Psoas muscle (tissue), 8 donors: ENCODE measurements around the gene SLC23A2. TPM values are rescaled to one million over a fixed set of nuclear protein-coding genes. Genes with fewer than 3 reads are reported as not detected.

ENCODE experiments used
- ATAC-seq, 4 donors: fragments of 200-7000 bp; cut with Tn5 transposase; one replicate each; pipeline ENCODE4 v1.9.1; 2020; ENCODE audit warnings: moderate library complexity in 3 of 4, mild to moderate bottlenecking in 2 of 4
- DNase-seq, 2 donors: peaks; one replicate each; pipeline ENCODE4 v3.0.0-alpha.2; 2020
- H3K27ac ChIP-seq: fragments of 200-600 bp; one replicate; pipeline ENCODE4 v1.8.0; 2022
- H3K27me3 ChIP-seq, 3 donors: fragments of 200-600 bp in 1 of 3; one replicate each; pipeline versions ENCODE4 v1.6.1 to v1.8.0; 2013 to 2022; ENCODE audit warnings: low read length in 2 of 3, mild to moderate bottlenecking in 2 of 3, moderate library complexity in 1 of 3; ENCODE audit not compliant: insufficient read depth in 3 of 3
- H3K36me3 ChIP-seq, 2 donors: fragments of 200-600 bp in 1 of 2; one replicate each; pipeline versions ENCODE4 v1.6.1 to v1.8.0; 2013 to 2022; ENCODE audit warnings: low read depth in 1 of 2, mild to moderate bottlenecking in 1 of 2, moderate library complexity in 1 of 2; ENCODE audit not compliant: insufficient read depth in 1 of 2
- H3K4me1 ChIP-seq: fragments of 200-600 bp; one replicate; pipeline ENCODE4 v1.8.0; 2022
- H3K4me3 ChIP-seq: fragments of 200-600 bp; one replicate; pipeline ENCODE4 v1.8.0; 2022; ENCODE audit warnings: mild to moderate bottlenecking
- H3K9me3 ChIP-seq: fragments of 200-600 bp; one replicate; pipeline ENCODE4 v1.8.0; 2022
- CTCF ChIP-seq: fragments of 200-600 bp; IDR thresholded peaks from one replicate; pipeline ENCODE4 v1.8.0; 2022; ENCODE audit warnings: antibody characterized with exemption
- WGBS, 3 donors: extraction: QIAGEN DNeasy Blood & Tissue Kit; methylation state at CpG; one replicate each; pipeline versions ENCODE4 v1.1.6 to v1.1.7; 2013; 5-methylcytosine and 5-hydroxymethylcytosine counted together
- intact Hi-C, 2 donors: fragments of 100-400 bp; cut with DNase I; formaldehyde crosslinking; loops; one replicate each; pipeline versions ENCODE4 v1.11.0 to v1.14.2; 2022
- polyA plus RNA-seq, 3 donors: library from polyadenylated mRNA; stranded (reverse); fragments of 200-250 nt; gene quantifications; one replicate each; pipeline ENCODE4 v1.2.3, GENCODE V29; 2013
- total RNA-seq, 4 donors: library from RNA; stranded (reverse); fragmentation: NEBNext Ultra II Directional in 2 of 4; extraction: Animal tissue kit (Norgen Biotek cat#: 25700) in 2 of 4; gene quantifications; one replicate each; pipeline versions ENCODE4 v1.2.1 to v1.2.4, GENCODE V29; 2021 to 2023
- donor health status: healthy with polysubstance abuse.
- donor health status: DM: no; HTN: no; CAD: no; lungs with moderate emphysema.
- donor health status: Bipolar disorder and iron deficiency.
- donor health status: healthy.
- donor health status: DM: yes; HTN: yes; CAD: no.
- donor health status: DM: no; HTN: no; CAD: no.
- donor health status: DM: no; HTN: no; CAD: no.
- donor health status: DM: yes; HTN: yes; CAD: no.

Gene SLC23A2
- total and polyA plus RNA-seq, 7 donors: 0.87 to 4.9 (median 3.4) TPM

DNA sequence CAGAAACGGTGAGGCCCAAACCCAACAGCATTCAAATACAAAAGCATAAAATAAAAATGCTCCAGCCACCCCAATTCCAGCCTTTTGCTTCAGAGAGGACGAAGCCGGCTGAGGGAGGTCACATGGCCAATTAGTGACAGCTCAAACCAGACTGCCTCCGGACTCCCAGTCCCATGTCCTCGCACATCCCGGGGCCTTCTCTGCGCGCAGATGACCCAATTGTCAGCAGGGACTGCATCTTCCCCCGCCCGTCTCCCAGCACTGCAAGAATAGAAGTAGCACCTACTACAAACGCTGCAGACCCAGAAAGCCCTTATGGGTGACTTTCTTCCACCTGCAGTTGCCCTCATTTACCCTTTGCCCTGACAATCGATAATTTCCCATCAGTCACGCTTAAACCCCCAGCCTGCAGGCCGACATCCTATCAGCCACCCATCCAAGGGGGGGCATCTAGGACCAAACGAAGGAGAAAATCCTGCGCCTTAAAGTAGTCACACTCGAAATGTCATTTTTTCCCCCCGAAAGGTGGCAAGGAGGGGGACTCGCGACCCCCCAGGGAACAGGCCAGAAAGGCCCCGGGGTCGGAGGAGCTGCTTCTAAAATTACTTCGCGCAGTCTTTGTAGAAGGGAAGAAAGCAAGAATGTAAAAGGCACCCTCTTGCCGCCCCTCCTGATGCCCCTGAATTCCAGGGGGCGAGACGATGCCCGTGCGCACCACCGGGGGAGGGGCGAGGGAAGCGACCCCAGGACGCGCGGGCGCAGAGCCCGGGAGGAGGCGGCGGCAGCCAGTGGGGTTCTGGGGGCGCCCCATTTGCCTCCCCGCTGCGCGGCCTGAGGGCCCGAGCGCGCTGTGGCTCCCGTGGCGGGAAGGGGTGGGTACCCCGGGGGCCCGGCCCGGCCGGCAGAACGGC lies 792 bp downstream of the SLC23A2 start:
- ATAC-seq: peak; percentile 53 to 74 (median 62)
- no peaks in the 10 kb centered on the region for H3K36me3 ChIP-seq
- peak; percentile 50 to 61 for DNase-seq
- H3K27ac ChIP-seq: no peak overlapping the region
- intact Hi-C loops: no loop called here
- peaks cover 5% of the 10 kb centered on the region for H3K4me1 ChIP-seq
- 4 to 13% (median 7%) methylated on average over 29 to 53 of the region's 53 CpGs for WGBS, 3 donors
- H3K4me3 ChIP-seq: peak overlapping the region; percentile 90
- no peaks in the 10 kb centered on the region for H3K9me3 ChIP-seq
- no peaks in the 10 kb centered on the region for H3K27me3 ChIP-seq
- TF ChIP-seq CTCF: no peak

GRCh38 chr20:4999788-5000187 lies 1.5 kb downstream of the SLC23A2 start:
- peak overlapping the region; percentile 90 for H3K4me3 ChIP-seq
- intact Hi-C loops: no loop called here
- WGBS, 3 donors: 67 to 83% (median 76%) methylated on average over 1 of the region's 1 CpG

DNA sequence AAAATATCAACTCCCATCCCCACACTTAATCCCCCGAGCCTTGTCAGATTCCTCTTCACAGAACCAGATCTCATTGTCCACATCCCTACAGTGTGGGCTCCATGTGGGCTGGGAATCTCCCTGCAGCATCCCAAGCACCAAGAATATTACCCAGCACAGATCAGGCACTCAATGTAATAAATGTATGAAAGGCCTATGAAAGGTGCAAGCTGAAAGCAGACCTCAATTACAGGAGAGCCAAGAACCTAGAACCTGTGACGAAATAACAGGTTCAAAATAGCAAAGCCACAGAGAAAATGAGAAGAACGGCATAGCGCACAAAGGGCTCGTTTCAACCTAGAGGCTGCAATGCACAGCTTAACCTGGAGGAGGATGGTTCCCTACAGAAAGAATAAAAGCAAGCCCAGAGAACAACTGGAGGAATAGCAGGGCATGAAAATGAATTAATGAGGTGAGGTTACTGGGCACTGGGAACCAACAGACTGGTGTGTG lies 3.1 kb downstream of the SLC23A2 start:
- no peak for DNase-seq
- no peak for TF ChIP-seq CTCF
- ATAC-seq: no peak
- Histone ChIP-seq H3K9me3 (no peaks in the 10 kb centered on the region), H3K27me3 (no peaks in the 10 kb centered on the region), H3K4me1 (peaks cover 5% of the 10 kb centered on the region), H3K4me3 (no peak overlapping the region), H3K27ac (no peak overlapping the region), H3K36me3 (no peaks in the 10 kb centered on the region)
- intact Hi-C loops: no loop called here
- 76 to 85% (median 77%) methylated on average over 5 of the region's 5 CpGs for WGBS, 3 donors

More at GRCh38 chr20:4999788-5000187, 1.5 kb downstream of the SLC23A2 start:
- H3K27me3 ChIP-seq: no peaks in the 10 kb centered on the region
- no peak overlapping the region for H3K27ac ChIP-seq
- no peaks in the 10 kb centered on the region for H3K9me3 ChIP-seq
- no peak for ATAC-seq
- H3K4me1 ChIP-seq: peaks cover 5% of the 10 kb centered on the region
- no peak for DNase-seq
- TF ChIP-seq CTCF: no peak
- H3K36me3 ChIP-seq: no peaks in the 10 kb centered on the region

DNA sequence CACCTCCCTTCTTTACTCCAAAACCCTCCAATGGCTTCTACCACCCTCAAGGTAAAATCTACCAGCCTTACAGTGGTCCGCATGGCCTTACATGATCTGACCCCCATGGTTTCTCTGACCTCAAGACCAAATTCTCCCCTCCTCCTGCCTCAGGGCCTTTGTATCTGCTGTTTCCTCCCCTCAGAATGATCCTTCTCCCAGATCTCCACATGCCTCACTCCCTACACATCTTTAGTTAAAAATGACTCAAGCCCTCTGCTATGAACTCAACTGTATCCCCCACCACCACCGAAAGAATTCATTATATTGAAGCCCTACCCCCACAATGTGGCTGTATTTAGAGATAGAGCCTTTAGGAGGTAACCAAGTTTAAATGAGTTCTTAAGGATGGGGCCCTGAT lies 4.1 kb downstream of the SLC23A2 start:
- WGBS, 3 donors: 95 to 100% (median 100%) methylated on average over 2 of the region's 2 CpGs
- TF ChIP-seq CTCF: no peak
- Histone ChIP-seq H3K36me3 (no peaks in the 10 kb centered on the region), H3K27me3 (no peaks in the 10 kb centered on the region), H3K4me3 (no peak overlapping the region), H3K9me3 (no peaks in the 10 kb centered on the region), H3K4me1 (peaks cover 5% of the 10 kb centered on the region), H3K27ac (no peak overlapping the region)
- DNase-seq: no peak
- ATAC-seq: no peak
- intact Hi-C loops: no loop called here
